HCT116 (cell line): ENCODE measurements around the gene MT3. TPM values are rescaled to one million over a fixed set of nuclear protein-coding genes. Genes with fewer than 3 reads are reported as not detected.
A peak's percentile ranks its signal among the peaks of the same experiment; 100 is the strongest.

Experiments used
- ATAC-seq: fragments of 200-7000 bp; cut with Tn5 transposase; 2 replicates; pipeline ENCODE4 v1.9.1; 2020; ENCODE audit warnings: mild to moderate bottlenecking, moderate library complexity
- BruUV-seq: library from RNA; stranded (reverse); fragments of 400-500 nt; replicated peaks from 2 replicates; lab custom pipeline; 2021; lab: Mats Ljungman, UMichigan
- CTCF ChIA-PET: fragments of 300-600 bp; sonication (Branson Sonifier 250); formaldehyde crosslinking; loops from one replicate; lab custom pipeline; 2021; ENCODE audit warnings: antibody characterized with exemption; lab: Charles Lee
- POLR2A ChIA-PET: fragments of 300-600, 350-600 bp; sonication (Branson Sonifier 250); formaldehyde crosslinking; loops from one replicate; lab custom pipeline; 2021; ENCODE audit warnings: antibody characterized with exemption; lab: Charles Lee
- RAD21 ChIA-PET, 2 experiments: fragments of 300-600 bp; sonication (Branson Sonifier 250); formaldehyde crosslinking; loops; one replicate each; lab custom pipeline; 2023; ENCODE audit warnings: low total read pairs in 2 of 2; ENCODE audit not compliant: uncharacterized antibody in 2 of 2, unreplicated experiment in 2 of 2, low non-redundant PET in 1 of 2; lab: Charles Lee
- DNase-seq: peaks from one replicate; pipeline ENCODE4 v3.0.0-alpha.2; 2010; ENCODE audit warnings: low read depth, low spot score
- H2AFZ ChIP-seq: fragments of 200-600 bp; shearing (Covaris generic), sonication (generic); 2 replicates; pipeline ENCODE4 v1.6.1; 2017; ENCODE audit warnings: low read depth, mixed run types, mixed read lengths, antibody characterized with exemption, low read length; ENCODE audit not compliant: poor library complexity, severe bottlenecking
- H3K27ac ChIP-seq: 2 replicates; pipeline ENCODE4 v1.5.1; 2012; ENCODE audit warnings: low read depth, low read length
- H3K27me3 ChIP-seq: fragments of 200-600 bp; sonication (generic); 2 replicates; pipeline ENCODE4 v1.6.1; 2016; ENCODE audit warnings: mixed run types, low read length, mixed read lengths; ENCODE audit not compliant: insufficient read depth
- H3K36me3 ChIP-seq, 2 experiments: fragments of 200-500 bp in 1 of 2; fragments of 200-600 bp in 1 of 2; sonication (Bioruptor generic) in 1 of 2; sonication (generic) in 1 of 2; 2 replicates each; pipeline versions ENCODE4 v1.5.1 to v1.6.1; 2014 to 2016; ENCODE audit warnings: low read length in 2 of 2, inconsistent platforms in 1 of 2, mixed read lengths in 1 of 2, mixed run types in 1 of 2; ENCODE audit not compliant: insufficient read depth in 2 of 2, control insufficient read depth in 1 of 2
- H3K4me1 ChIP-seq, 2 experiments: fragments of 200-600 bp in 1 of 2; sonication (generic) in 1 of 2; 2 replicates each; pipeline versions ENCODE4 v1.5.1 to v1.6.1; 2012 to 2017; ENCODE audit warnings: low read length in 2 of 2, inconsistent platforms in 1 of 2, mild to moderate bottlenecking in 1 of 2, mixed read lengths in 1 of 2, mixed run types in 1 of 2, moderate library complexity in 1 of 2; ENCODE audit not compliant: insufficient read depth in 2 of 2, control insufficient read depth in 1 of 2
- H3K4me2 ChIP-seq: fragments of 200-600 bp; sonication (generic); 2 replicates; pipeline ENCODE4 v1.6.1; 2017; ENCODE audit warnings: mixed run types, low read length, mixed read lengths
- H3K4me3 ChIP-seq, 2 experiments: fragments of 200-600 bp in 1 of 2; sonication (generic) in 1 of 2; replicated peaks in 1 of 2; 2 replicates each; pipeline ENCODE4 v1.5.1; 2011 to 2016; ENCODE audit warnings: low read length in 2 of 2, control low read depth in 1 of 2, low read depth in 1 of 2, mild to moderate bottlenecking in 1 of 2, mixed read lengths in 1 of 2, mixed run types in 1 of 2
- H3K79me2 ChIP-seq: fragments of 200-600 bp; sonication (generic); 2 replicates; pipeline ENCODE4 v1.6.1; 2017; ENCODE audit warnings: mild to moderate bottlenecking, mixed run types, low read length, moderate library complexity, mixed read lengths; ENCODE audit not compliant: insufficient read depth
- H3K9ac ChIP-seq: fragments of 200-600 bp; sonication (generic); 2 replicates; pipeline ENCODE4 v1.6.1; 2016; ENCODE audit warnings: low read length, mixed read lengths
- H3K9me2 ChIP-seq: fragments of 200-600 bp; sonication (generic), shearing (Covaris generic); 2 replicates; pipeline ENCODE4 v1.6.1; 2017; ENCODE audit warnings: mixed run types, mild to moderate bottlenecking, moderate library complexity; ENCODE audit not compliant: insufficient read depth
- H3K9me3 ChIP-seq, 2 experiments: fragments of 200-500 bp in 1 of 2; fragments of 200-600 bp in 1 of 2; sonication (Bioruptor generic) in 1 of 2; sonication (generic) in 1 of 2; 2 replicates each; pipeline ENCODE4 v1.6.1; 2014 to 2017; ENCODE audit warnings: low read length in 2 of 2, mixed read lengths in 2 of 2, inconsistent platforms in 1 of 2, low read depth in 1 of 2, mild to moderate bottlenecking in 1 of 2, mixed run types in 1 of 2, moderate library complexity in 1 of 2; ENCODE audit not compliant: control insufficient read depth in 1 of 2, insufficient read depth in 1 of 2
- H4K20me1 ChIP-seq: fragments of 200-600 bp; sonication (generic), shearing (Covaris generic); 2 replicates; pipeline ENCODE4 v1.6.1; 2017; ENCODE audit warnings: mixed run types, mild to moderate bottlenecking, moderate library complexity; ENCODE audit not compliant: insufficient read depth
- ATF3 ChIP-seq: IDR thresholded peaks from 2 replicates; pipeline ENCODE4 v1.6.1; 2012
- EGR1 ChIP-seq: IDR thresholded peaks from 2 replicates; pipeline ENCODE4 v1.6.1; 2012; ENCODE audit warnings: low read depth
- ELF1 ChIP-seq: IDR thresholded peaks from 2 replicates; pipeline ENCODE4 v1.6.1; 2012; ENCODE audit warnings: low read depth, borderline replicate concordance
- EZH2 ChIP-seq: fragments of 200-600 bp; sonication (generic); IDR thresholded peaks from 2 replicates; pipeline ENCODE4 v1.6.1; 2017; ENCODE audit warnings: antibody characterized with exemption, mixed run types
- FOSL1 ChIP-seq: IDR thresholded peaks from 2 replicates; pipeline ENCODE4 v1.6.1; 2012; ENCODE audit warnings: low read depth
- JUND ChIP-seq: IDR thresholded peaks from 2 replicates; pipeline ENCODE4 v1.6.1; 2012
- POLR2A ChIP-seq: IDR thresholded peaks from 2 replicates; pipeline ENCODE4 v1.7.0; 2011; ENCODE audit warnings: borderline replicate concordance; ENCODE audit not compliant: insufficient read depth, insufficient read length; ENCODE audit errors: extremely low read depth
- RAD21 ChIP-seq: IDR thresholded peaks from 2 replicates; pipeline ENCODE4 v1.6.1; 2012; ENCODE audit warnings: low read depth, mild to moderate bottlenecking
- SIN3A ChIP-seq: IDR thresholded peaks from 2 replicates; pipeline ENCODE4 v1.6.1; 2012; ENCODE audit warnings: low read depth
- SRF ChIP-seq: IDR thresholded peaks from 2 replicates; pipeline ENCODE4 v1.6.1; 2012; ENCODE audit warnings: low read depth
- YY1 ChIP-seq: IDR thresholded peaks from 2 replicates; pipeline ENCODE4 v1.6.1; 2011; ENCODE audit warnings: low read length, low read depth, moderate library complexity, mild to moderate bottlenecking; ENCODE audit not compliant: insufficient replicate concordance; ENCODE audit errors: extremely low read depth
- ZBTB33 ChIP-seq: IDR thresholded peaks from 2 replicates; pipeline ENCODE4 v1.6.1; 2011; ENCODE audit warnings: mild to moderate bottlenecking, low read length, moderate library complexity; ENCODE audit not compliant: insufficient replicate concordance; ENCODE audit errors: extremely low read depth
- ZFX ChIP-seq: fragments of 450-650 bp; IDR thresholded peaks from 2 replicates; pipeline ENCODE4 v1.6.1; 2017
- intact Hi-C: fragments of 100-400 bp; cut with micrococcal nuclease; formaldehyde crosslinking; loops from 2 replicates; pipeline ENCODE4 v1.10.0; 2022
- total RNA-seq: library from RNA; stranded (reverse); gene quantifications from one replicate; pipeline ENCODE4 v1.2.1, GENCODE V29; 2021; ENCODE audit not compliant: unreplicated experiment
- TF ChIP-seq, protein P1 (sequence below): IDR thresholded peaks from 2 replicates; pipeline ENCODE4 v1.6.1; 2012; ENCODE audit warnings: low read depth

Gene MT3
- total RNA-seq, 1 experiment from 2014 or later = not detected

- POLR2A ChIA-PET = interaction anchor here (3.9 to 16.1 kb wide), 2 partner anchors 20 to 96 kb away, joined by 14 to 344 read pairs; partner anchors contain the start of gene MT1E
- peaks cover 38 to 61% of the 10 kb centered on the region in 2 experiments for H3K4me1 ChIP-seq
Observed at GRCh38 chr16:56604966-56605365, 15.6 kb downstream of the MT3 start.

GRCh38 chr16:56605475-56605874 lies 16.1 kb downstream of the MT3 start:
- H3K9ac ChIP-seq = peak overlapping the region; percentile 91; the same call in 1 of the 2 replicates
- no TSS peak for BruUV-seq
- TF ChIP-seq FOSL1 (no peak), ZBTB33 (no peak), SIN3A (no peak), SRF (no peak), YY1 (no peak), ELF1 (no peak), ZFX (no peak), ATF3 (no peak), JUND (no peak), POLR2A (no peak), EZH2 (no peak)
- TF ChIP-seq, protein P1, sequence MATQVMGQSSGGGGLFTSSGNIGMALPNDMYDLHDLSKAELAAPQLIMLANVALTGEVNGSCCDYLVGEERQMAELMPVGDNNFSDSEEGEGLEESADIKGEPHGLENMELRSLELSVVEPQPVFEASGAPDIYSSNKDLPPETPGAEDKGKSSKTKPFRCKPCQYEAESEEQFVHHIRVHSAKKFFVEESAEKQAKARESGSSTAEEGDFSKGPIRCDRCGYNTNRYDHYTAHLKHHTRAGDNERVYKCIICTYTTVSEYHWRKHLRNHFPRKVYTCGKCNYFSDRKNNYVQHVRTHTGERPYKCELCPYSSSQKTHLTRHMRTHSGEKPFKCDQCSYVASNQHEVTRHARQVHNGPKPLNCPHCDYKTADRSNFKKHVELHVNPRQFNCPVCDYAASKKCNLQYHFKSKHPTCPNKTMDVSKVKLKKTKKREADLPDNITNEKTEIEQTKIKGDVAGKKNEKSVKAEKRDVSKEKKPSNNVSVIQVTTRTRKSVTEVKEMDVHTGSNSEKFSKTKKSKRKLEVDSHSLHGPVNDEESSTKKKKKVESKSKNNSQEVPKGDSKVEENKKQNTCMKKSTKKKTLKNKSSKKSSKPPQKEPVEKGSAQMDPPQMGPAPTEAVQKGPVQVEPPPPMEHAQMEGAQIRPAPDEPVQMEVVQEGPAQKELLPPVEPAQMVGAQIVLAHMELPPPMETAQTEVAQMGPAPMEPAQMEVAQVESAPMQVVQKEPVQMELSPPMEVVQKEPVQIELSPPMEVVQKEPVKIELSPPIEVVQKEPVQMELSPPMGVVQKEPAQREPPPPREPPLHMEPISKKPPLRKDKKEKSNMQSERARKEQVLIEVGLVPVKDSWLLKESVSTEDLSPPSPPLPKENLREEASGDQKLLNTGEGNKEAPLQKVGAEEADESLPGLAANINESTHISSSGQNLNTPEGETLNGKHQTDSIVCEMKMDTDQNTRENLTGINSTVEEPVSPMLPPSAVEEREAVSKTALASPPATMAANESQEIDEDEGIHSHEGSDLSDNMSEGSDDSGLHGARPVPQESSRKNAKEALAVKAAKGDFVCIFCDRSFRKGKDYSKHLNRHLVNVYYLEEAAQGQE = no peak

More at GRCh38 chr16:56604966-56605365, 15.6 kb downstream of the MT3 start:
- H3K27ac ChIP-seq = 0 out of 2 replicates have a peak overlapping the region, but pooled peaks have one; percentile 96
- no peaks in the 10 kb centered on the region for H3K36me3 ChIP-seq
- no peak for TF ChIP-seq EGR1
- no peak for TF ChIP-seq RAD21
- CTCF ChIA-PET = interaction anchor here (0.9 to 5.3 kb wide), 3 partner anchors 39 to 185 kb away, joined by 3 to 65 read pairs (median 6); no protein-coding TSS in a partner anchor
- H3K4me3 ChIP-seq = no peak overlapping the region
- intact Hi-C loops = no loop called here
- H3K27me3 ChIP-seq = no peaks in the 10 kb centered on the region
- H3K4me2 ChIP-seq = peak overlapping the region; percentile 95; the same call in 1 of the 2 replicates
- no peaks in the 10 kb centered on the region for H3K9me3 ChIP-seq
- ATAC-seq (no peak), DNase-seq (no peak)
- RAD21 ChIA-PET = interaction anchor here in 1 of 2 experiments (1.3 to 1.8 kb wide), 2 partner anchors 21 to 97 kb away, joined by 3 to 5 read pairs; partner anchors contain the start of gene MT1E
- no peaks in the 10 kb centered on the region for H4K20me1 ChIP-seq
- H2AFZ ChIP-seq = no peak overlapping the region
- peaks cover 14% of the 10 kb centered on the region for H3K79me2 ChIP-seq
- no peaks in the 10 kb centered on the region for H3K9me2 ChIP-seq
- H3K9ac ChIP-seq = no peak overlapping the region
- BruUV-seq = no TSS peak

More at GRCh38 chr16:56605475-56605874, 16.1 kb downstream of the MT3 start:
- Histone ChIP-seq H3K9me3 (no peaks in the 10 kb centered on the region), H3K36me3 (no peaks in the 10 kb centered on the region), H4K20me1 (no peaks in the 10 kb centered on the region), H3K4me3 (0 out of 4 replicates have a peak overlapping the region, but pooled peaks of 1 of the 2 experiments have one; percentile 85), H3K27ac (peak overlapping the region; percentile 96), H2AFZ (peak overlapping the region; percentile 24), H3K27me3 (no peaks in the 10 kb centered on the region), H3K4me1 (peaks cover 42 to 61% of the 10 kb centered on the region in 2 experiments), H3K4me2 (peak overlapping the region; percentile 95), H3K9me2 (no peaks in the 10 kb centered on the region), H3K79me2 (peaks cover 14% of the 10 kb centered on the region)
- ChIA-PET CTCF (interaction anchor here (0.9 to 5.3 kb wide), 4 partner anchors 29 to 184 kb away, joined by 3 to 65 read pairs (median 6); no protein-coding TSS in a partner anchor), RAD21 (interaction anchor here (1.2 to 1.8 kb wide), 3 partner anchors 20 to 96 kb away, joined by 3 to 6 read pairs (median 5); partner anchors contain the start of gene MT1E (in 1 of the 2)), POLR2A (interaction anchor here (3.9 to 16.1 kb wide), 2 partner anchors 19 to 96 kb away, joined by 14 to 344 read pairs; partner anchors contain the start of gene MT1E)
- intact Hi-C loops = no loop called here
- no peak for ATAC-seq
- DNase-seq = no peak
